HG02981 (cell line): ENCODE results near the gene CLDN10.
A peak's percentile ranks its signal among the peaks of the same experiment; 100 is the strongest.
"Not testable (repeated sequence)": the region's sequence is repeated elsewhere in the genome, so short reads cannot be mapped to it uniquely, and the experiment has no call there.

Experiments used
- ATAC-seq: cut with Tn5 transposase; IDR thresholded peaks from one replicate; pipeline ENCODE4 v1.9.1; 2021; ENCODE audit warnings: mild to moderate bottlenecking, moderate library complexity; ENCODE audit not compliant: unreplicated experiment

Gene CLDN10

GRCh38 chr13:95540888-95541287 lies 11.6 kb upstream of the CLDN10 start:
- no peak for ATAC-seq

GRCh38 chr13:95541308-95541707 lies 11.2 kb upstream of the CLDN10 start:
- ATAC-seq = no peak

- no peak for ATAC-seq
Measured at GRCh38 chr13:95541911-95542474, 10.5 kb upstream of the CLDN10 start.

GRCh38 chr13:95544293-95544692 lies 8.2 kb upstream of the CLDN10 start:
- no peak for ATAC-seq

- no peak for ATAC-seq
Measured at GRCh38 chr13:95546919-95547318, 5.6 kb upstream of the CLDN10 start.

- ATAC-seq = no peak
Measured at GRCh38 chr13:95547531-95548167, 4.9 kb upstream of the CLDN10 start.

- no peak for ATAC-seq
Measured at GRCh38 chr13:95552208-95552538, 347 bp upstream of the CLDN10 start.

- no peak for ATAC-seq
Measured at GRCh38 chr13:95553581-95554385, 1.3 kb downstream of the CLDN10 start.

GRCh38 chr13:95557013-95557412 lies 4.5 kb downstream of the CLDN10 start:
- ATAC-seq = no peak

GRCh38 chr13:95559100-95559499 lies 6.6 kb downstream of the CLDN10 start:
- ATAC-seq = no peak

- ATAC-seq = no peak
Measured at GRCh38 chr13:95560387-95560786, 7.9 kb downstream of the CLDN10 start.

- no peak for ATAC-seq
Measured at GRCh38 chr13:95564091-95564490, 11.6 kb downstream of the CLDN10 start.

- ATAC-seq = no peak
Measured at GRCh38 chr13:95564733-95565291, 12.3 kb downstream of the CLDN10 start.

GRCh38 chr13:95565758-95566157 lies 13.2 kb downstream of the CLDN10 start:
- ATAC-seq = not testable (repeated sequence)

GRCh38 chr13:95568131-95568530 lies 15.6 kb downstream of the CLDN10 start:
- no peak for ATAC-seq

- ATAC-seq = no peak
Measured at GRCh38 chr13:95570016-95570415, 17.5 kb downstream of the CLDN10 start.

- no peak for ATAC-seq
Measured at GRCh38 chr13:95571941-95572340, 19.4 kb downstream of the CLDN10 start.

- no peak for ATAC-seq
Measured at GRCh38 chr13:95573221-95573620, 20.7 kb downstream of the CLDN10 start.

GRCh38 chr13:95579303-95579702 lies 26.8 kb downstream of the CLDN10 start:
- peak; percentile 81 for ATAC-seq

GRCh38 chr13:95585867-95586266 lies 33.3 kb downstream of the CLDN10 start:
- no peak for ATAC-seq

- no peak for ATAC-seq
Measured at GRCh38 chr13:95588134-95588533, 35.6 kb downstream of the CLDN10 start.

GRCh38 chr13:95588721-95589120 lies 36.2 kb downstream of the CLDN10 start:
- ATAC-seq = no peak
